ENCODE data around the gene STPG2.

DNA sequence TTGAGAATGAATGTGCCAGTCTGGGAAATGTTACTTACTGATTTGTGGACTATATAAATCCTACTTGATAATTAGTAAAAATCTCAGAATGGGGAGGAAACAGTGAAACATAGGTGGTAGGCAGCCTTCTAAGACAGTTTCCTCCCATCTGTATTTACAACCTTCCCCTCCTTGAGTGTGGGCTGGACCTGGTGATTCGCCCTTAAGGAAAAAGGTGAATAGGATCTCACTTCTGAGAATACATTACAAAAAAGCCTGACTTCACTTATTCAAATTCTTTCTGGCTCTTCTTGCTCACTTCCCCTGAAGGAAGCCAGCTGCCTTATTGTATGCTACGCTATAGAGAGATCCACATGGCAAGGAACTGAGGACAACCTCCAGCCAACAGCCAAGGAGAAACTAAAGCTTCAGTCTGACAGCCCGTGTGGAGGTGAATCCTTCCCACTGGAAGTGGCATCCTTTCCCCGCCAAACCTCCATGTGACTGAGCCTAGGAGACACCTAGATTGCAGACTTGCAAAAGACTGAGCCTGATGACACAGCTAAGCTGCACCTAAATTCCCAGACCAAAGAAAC lies 585.0 kb downstream of the STPG2 start:
- TF ChIP-seq, protein P1, sequence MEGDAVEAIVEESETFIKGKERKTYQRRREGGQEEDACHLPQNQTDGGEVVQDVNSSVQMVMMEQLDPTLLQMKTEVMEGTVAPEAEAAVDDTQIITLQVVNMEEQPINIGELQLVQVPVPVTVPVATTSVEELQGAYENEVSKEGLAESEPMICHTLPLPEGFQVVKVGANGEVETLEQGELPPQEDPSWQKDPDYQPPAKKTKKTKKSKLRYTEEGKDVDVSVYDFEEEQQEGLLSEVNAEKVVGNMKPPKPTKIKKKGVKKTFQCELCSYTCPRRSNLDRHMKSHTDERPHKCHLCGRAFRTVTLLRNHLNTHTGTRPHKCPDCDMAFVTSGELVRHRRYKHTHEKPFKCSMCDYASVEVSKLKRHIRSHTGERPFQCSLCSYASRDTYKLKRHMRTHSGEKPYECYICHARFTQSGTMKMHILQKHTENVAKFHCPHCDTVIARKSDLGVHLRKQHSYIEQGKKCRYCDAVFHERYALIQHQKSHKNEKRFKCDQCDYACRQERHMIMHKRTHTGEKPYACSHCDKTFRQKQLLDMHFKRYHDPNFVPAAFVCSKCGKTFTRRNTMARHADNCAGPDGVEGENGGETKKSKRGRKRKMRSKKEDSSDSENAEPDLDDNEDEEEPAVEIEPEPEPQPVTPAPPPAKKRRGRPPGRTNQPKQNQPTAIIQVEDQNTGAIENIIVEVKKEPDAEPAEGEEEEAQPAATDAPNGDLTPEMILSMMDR (IDR thresholded peaks at IDR 0.05; ENCODE audit: low read depth, low read length): no peak
- no peak for TF ChIP-seq EZH2phosphoT487 (IDR thresholded peaks at IDR 0.05; ENCODE audit: low read depth)

Measured in OCI-LY3 (cell line).